CD4-positive, alpha-beta T cell treated with Interleukin-4 for 4 hours (primary cell): ENCODE data around the gene FGF21.
"Not testable (repeated sequence)": the region's sequence is repeated elsewhere in the genome, so short reads cannot be mapped to it uniquely, and the experiment has no call there.

Experiments
- DNase-seq: peaks from one replicate; pipeline ENCODE4 v3.0.0-alpha.2; 2020

FGF21 gene

GRCh38 chr19:48755084-48755641, at the start of gene FGF21:
TSS of gene FGF21 (plus strand) at chr19:48755524. CDS start at chr19:48756237, 713 bp downstream.
- DNase-seq: no peak

GRCh38 chr19:48708471-48708870, 46.9 kb upstream of the FGF21 start:
- no peak for DNase-seq

- DNase-seq: no peak
Measured at GRCh38 chr19:48711106-48711662, 44.1 kb upstream of the FGF21 start.

- DNase-seq: no peak
Measured at GRCh38 chr19:48713041-48713863, 42.1 kb upstream of the FGF21 start.

- peak; percentile 98 for DNase-seq
Measured at GRCh38 chr19:48713864-48714755, 41.2 kb upstream of the FGF21 start.

- no peak for DNase-seq
Measured at GRCh38 chr19:48714759-48715675, 40.3 kb upstream of the FGF21 start.

- no peak for DNase-seq
Measured at GRCh38 chr19:48715681-48716171, 39.6 kb upstream of the FGF21 start.

GRCh38 chr19:48716562-48717291, 38.6 kb upstream of the FGF21 start:
- no peak for DNase-seq

- DNase-seq: not testable (repeated sequence)
Measured at GRCh38 chr19:48718106-48718505, 37.2 kb upstream of the FGF21 start.

GRCh38 chr19:48718711-48719231, 36.6 kb upstream of the FGF21 start:
- no peak for DNase-seq

- no peak for DNase-seq
Measured at GRCh38 chr19:48719263-48720171, 35.8 kb upstream of the FGF21 start, which contains the start of gene MAMSTR. TSS of gene MAMSTR (minus strand) at chr19:48719725. CDS start at chr19:48719031, 694 bp downstream.

- DNase-seq: no peak
Measured at GRCh38 chr19:48720251-48720612, 35.1 kb upstream of the FGF21 start.

GRCh38 chr19:48720613-48721296, 34.6 kb upstream of the FGF21 start:
- peak; percentile 94 for DNase-seq

- no peak for DNase-seq
Measured at GRCh38 chr19:48722196-48722708, 33.1 kb upstream of the FGF21 start.

- DNase-seq: peak; percentile 46
Measured at GRCh38 chr19:48724796-48725753, 30.2 kb upstream of the FGF21 start.

GRCh38 chr19:48726556-48726955, 28.8 kb upstream of the FGF21 start:
- peak; percentile 56 for DNase-seq

- no peak for DNase-seq
Measured at GRCh38 chr19:48728911-48729664, 26.2 kb upstream of the FGF21 start.
